ENCODE results near the gene IGHMBP2. TPM values are rescaled to one million over a fixed set of nuclear protein-coding genes. Genes with fewer than 3 reads are reported as not detected.
A peak's percentile ranks its signal among the peaks of the same experiment; 100 is the strongest.

Gene IGHMBP2
- total RNA-seq, 2 experiments from 2014 or later = 29.4 to 31.1 TPM

GRCh38 chr11:68956142-68956541, 52.5 kb downstream of the IGHMBP2 start:
- intact Hi-C loops (cut with micrococcal nuclease) = no loop called here
- H3K4me1 Mint-ChIP-seq (ENCODE audit: low read depth) = peaks cover 2% of the 10 kb centered on the region
- CTCF ChIA-PET = no interaction called here
- no peaks in the 10 kb centered on the region for H3K9me3 Mint-ChIP-seq
- peak; percentile 17 for DNase-seq
- no peaks in the 10 kb centered on the region for H3K27me3 Mint-ChIP-seq (ENCODE audit: low read depth)
- no peak overlapping the region for H3K4me3 Mint-ChIP-seq
- no peaks in the 10 kb centered on the region for H3K36me3 Mint-ChIP-seq (ENCODE audit: low read depth)
- no peak overlapping the region for H3K27ac Mint-ChIP-seq

DNA sequence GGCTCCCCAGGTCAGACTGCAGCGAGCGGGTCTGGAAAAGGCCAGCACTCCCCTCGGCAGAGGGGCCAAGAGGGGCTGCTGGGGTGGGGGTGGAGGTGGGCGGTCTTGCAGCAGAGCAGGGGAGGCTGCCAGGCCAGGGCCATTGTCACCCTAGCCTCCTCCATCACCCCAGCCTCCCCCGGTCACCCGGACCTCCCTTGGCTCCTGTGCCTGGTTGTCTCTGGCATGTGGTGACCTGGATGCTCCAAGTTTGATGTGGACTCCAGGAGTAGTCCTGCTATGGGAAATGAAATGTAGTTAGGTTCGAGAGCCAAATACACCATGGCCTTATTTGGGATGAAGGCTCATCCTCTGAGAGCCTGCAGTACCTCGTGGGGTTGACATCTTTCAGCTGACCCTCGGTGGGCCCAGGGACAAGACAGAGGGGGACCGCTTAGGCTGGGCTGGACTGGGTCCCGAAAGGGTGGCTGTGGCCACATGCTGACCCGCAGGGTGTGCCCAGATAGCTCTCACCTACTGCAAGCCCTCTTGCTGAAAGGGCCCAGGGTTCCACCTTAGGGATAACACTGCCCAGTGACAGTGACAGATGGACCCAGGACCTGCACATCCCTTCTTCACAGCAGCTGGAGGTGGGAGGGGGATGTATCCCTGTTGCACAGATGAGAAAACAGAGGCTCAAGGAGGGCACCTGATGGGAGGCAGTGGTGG, 53.0 kb downstream of the IGHMBP2 start:
- no peak for DNase-seq
- Mint-ChIP-seq H3K9me3 (no peaks in the 10 kb centered on the region), H3K4me1 (ENCODE audit: low read depth) (peaks cover 2% of the 10 kb centered on the region), H3K36me3 (ENCODE audit: low read depth) (no peaks in the 10 kb centered on the region), H3K4me3 (no peak overlapping the region), H3K27ac (no peak overlapping the region), H3K27me3 (ENCODE audit: low read depth) (no peaks in the 10 kb centered on the region)
- CTCF ChIA-PET = no interaction called here
- intact Hi-C loops (cut with micrococcal nuclease) = no loop called here

- Mint-ChIP-seq H3K36me3 (ENCODE audit: low read depth) (no peaks in the 10 kb centered on the region), H3K9me3 (no peaks in the 10 kb centered on the region), H3K4me1 (ENCODE audit: low read depth) (peaks cover 9% of the 10 kb centered on the region), H3K4me3 (no peak overlapping the region), H3K27ac (no peak overlapping the region), H3K27me3 (ENCODE audit: low read depth) (no peaks in the 10 kb centered on the region)
- CTCF ChIA-PET = no interaction called here
- intact Hi-C loops (cut with micrococcal nuclease) = no loop called here
- DNase-seq = no peak
Observed at GRCh38 chr11:68958211-68958610, 54.5 kb downstream of the IGHMBP2 start.

- DNase-seq = no peak
- no peaks in the 10 kb centered on the region for H3K36me3 Mint-ChIP-seq (ENCODE audit: low read depth)
- intact Hi-C loops (cut with micrococcal nuclease) = no loop called here
- H3K27ac Mint-ChIP-seq = no peak overlapping the region
- no peak overlapping the region for H3K4me3 Mint-ChIP-seq
- peaks cover 13% of the 10 kb centered on the region for H3K4me1 Mint-ChIP-seq (ENCODE audit: low read depth)
- H3K27me3 Mint-ChIP-seq (ENCODE audit: low read depth) = no peaks in the 10 kb centered on the region
- H3K9me3 Mint-ChIP-seq = no peaks in the 10 kb centered on the region
- CTCF ChIA-PET = no interaction called here
Observed at GRCh38 chr11:68959465-68960293, 56.0 kb downstream of the IGHMBP2 start.

DNA sequence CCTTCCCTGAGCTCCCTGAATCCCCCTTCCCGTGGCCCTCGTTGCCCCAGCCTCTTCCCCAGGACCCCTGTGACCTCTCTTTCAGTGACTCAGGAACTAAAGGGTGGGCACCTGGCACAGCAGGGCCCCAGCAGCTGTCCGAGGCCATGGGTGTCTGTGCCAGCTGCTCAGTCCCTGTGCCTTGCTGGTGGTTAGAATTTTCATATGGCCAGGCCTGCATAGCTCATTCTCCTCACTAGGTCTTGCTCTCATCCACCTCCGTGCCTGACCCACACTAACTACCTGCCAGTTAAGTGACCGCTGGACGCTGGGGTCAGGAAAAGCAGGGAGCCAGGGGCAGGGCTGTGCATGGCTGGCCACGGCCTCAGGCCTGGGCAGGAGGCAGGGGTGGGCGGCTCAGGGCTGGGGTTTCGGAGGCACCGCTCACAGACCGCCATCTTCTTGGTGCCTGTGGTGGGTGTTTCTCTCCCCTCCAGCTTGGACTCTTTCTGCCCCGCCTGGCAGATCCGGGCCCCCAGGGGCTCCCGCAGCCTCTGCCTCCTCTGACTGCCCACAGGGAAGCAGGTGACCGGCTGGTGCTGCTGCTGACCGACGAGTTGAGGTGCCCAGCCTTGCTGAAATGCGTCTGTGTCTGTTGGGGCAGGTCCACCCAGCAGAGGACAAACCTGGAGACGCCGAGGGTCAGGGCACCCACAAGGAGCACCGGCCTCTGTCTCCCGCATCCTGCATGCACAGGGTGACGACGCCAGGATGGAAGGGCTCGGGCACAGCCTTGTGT, 56.8 kb downstream of the IGHMBP2 start:
- Mint-ChIP-seq H3K36me3 (ENCODE audit: low read depth) (no peaks in the 10 kb centered on the region), H3K9me3 (no peaks in the 10 kb centered on the region), H3K4me1 (ENCODE audit: low read depth) (peaks cover 10% of the 10 kb centered on the region), H3K4me3 (no peak overlapping the region), H3K27me3 (ENCODE audit: low read depth) (no peaks in the 10 kb centered on the region), H3K27ac (no peak overlapping the region)
- intact Hi-C loops (cut with micrococcal nuclease) = no loop called here
- no peak for DNase-seq
- CTCF ChIA-PET = no interaction called here

- CTCF ChIA-PET = no interaction called here
- DNase-seq = no peak
- no peaks in the 10 kb centered on the region for H3K27me3 Mint-ChIP-seq (ENCODE audit: low read depth)
- H3K4me1 Mint-ChIP-seq (ENCODE audit: low read depth) = peaks cover 17% of the 10 kb centered on the region
- no peak overlapping the region for H3K27ac Mint-ChIP-seq
- H3K9me3 Mint-ChIP-seq = no peaks in the 10 kb centered on the region
- intact Hi-C loops (cut with micrococcal nuclease) = no loop called here
- H3K36me3 Mint-ChIP-seq (ENCODE audit: low read depth) = no peaks in the 10 kb centered on the region
- H3K4me3 Mint-ChIP-seq = no peak overlapping the region
Observed at GRCh38 chr11:68961245-68961644, 57.6 kb downstream of the IGHMBP2 start.

DNA sequence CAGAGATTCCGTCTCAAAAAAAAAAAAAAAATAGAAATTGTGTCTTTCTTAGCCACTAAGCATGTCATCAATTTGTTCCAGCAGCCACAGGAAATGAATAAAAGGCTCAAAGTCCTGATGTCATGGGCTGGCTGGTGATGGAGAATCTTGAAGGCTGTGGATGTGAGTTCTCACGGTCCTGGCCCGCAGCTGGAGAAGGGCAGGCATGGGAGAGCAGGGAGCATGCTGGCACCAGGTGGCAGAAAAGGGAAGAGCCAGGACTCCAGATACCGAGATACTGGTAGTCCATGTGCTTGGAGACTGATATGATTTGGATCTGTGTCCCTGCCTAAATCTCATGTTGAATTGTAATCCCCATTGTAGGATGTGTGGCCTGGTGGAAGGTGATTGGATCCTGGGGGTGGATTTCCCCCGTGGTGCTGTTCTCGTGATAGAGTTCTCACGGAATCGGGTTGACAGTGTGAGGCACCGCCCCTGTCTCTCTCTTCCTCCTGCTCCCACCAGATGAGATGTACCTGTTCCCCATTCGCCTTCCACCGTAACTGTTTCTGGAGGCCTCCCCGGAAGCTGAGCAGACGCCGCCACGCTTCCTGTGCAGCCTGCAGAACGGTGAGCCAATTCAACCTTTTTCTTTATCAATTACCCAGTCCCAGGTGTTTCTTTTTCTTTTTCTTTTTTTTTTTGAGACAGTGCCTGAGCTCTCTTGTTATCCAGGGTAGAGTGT, 59.0 kb downstream of the IGHMBP2 start:
- Mint-ChIP-seq H3K27me3 (ENCODE audit: low read depth) (no peaks in the 10 kb centered on the region), H3K4me1 (ENCODE audit: low read depth) (peaks cover 18% of the 10 kb centered on the region), H3K4me3 (peak overlapping the region; percentile 53), H3K36me3 (ENCODE audit: low read depth) (no peaks in the 10 kb centered on the region), H3K9me3 (no peaks in the 10 kb centered on the region), H3K27ac (peak overlapping the region; percentile 60)
- intact Hi-C loops (cut with micrococcal nuclease) = no loop called here
- CTCF ChIA-PET = interaction anchor here (0.6 to 0.8 kb wide), 3 partner anchors 138 to 714 kb away, joined by 3 read pairs; no protein-coding TSS in a partner anchor
- peak; percentile 51 for DNase-seq

DNA sequence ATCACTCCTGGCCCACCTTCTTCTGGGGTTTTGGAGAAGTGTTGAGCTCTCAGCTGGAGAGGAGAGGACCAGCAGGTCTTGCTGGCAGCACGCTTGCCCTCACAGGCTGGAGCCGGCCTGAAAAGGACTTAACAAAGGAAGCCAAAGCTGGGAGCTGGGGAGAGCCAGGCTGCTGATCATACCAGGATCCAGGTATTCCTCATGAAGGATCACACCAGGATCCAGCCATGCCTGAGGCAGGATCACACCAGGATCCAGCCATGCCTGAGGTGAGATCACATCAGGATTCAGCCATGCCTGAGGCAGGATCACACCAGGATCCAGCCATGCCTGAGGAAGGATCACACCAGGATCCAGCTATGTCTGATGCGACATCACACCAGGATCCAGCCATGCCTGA, 60.1 kb downstream of the IGHMBP2 start:
- intact Hi-C loops (cut with micrococcal nuclease) = no loop called here
- Mint-ChIP-seq H3K9me3 (no peaks in the 10 kb centered on the region), H3K27me3 (ENCODE audit: low read depth) (no peaks in the 10 kb centered on the region), H3K27ac (no peak overlapping the region), H3K4me3 (no peak overlapping the region), H3K4me1 (ENCODE audit: low read depth) (peaks cover 18% of the 10 kb centered on the region), H3K36me3 (ENCODE audit: low read depth) (no peaks in the 10 kb centered on the region)
- no peak for DNase-seq
- CTCF ChIA-PET = no interaction called here

DNA sequence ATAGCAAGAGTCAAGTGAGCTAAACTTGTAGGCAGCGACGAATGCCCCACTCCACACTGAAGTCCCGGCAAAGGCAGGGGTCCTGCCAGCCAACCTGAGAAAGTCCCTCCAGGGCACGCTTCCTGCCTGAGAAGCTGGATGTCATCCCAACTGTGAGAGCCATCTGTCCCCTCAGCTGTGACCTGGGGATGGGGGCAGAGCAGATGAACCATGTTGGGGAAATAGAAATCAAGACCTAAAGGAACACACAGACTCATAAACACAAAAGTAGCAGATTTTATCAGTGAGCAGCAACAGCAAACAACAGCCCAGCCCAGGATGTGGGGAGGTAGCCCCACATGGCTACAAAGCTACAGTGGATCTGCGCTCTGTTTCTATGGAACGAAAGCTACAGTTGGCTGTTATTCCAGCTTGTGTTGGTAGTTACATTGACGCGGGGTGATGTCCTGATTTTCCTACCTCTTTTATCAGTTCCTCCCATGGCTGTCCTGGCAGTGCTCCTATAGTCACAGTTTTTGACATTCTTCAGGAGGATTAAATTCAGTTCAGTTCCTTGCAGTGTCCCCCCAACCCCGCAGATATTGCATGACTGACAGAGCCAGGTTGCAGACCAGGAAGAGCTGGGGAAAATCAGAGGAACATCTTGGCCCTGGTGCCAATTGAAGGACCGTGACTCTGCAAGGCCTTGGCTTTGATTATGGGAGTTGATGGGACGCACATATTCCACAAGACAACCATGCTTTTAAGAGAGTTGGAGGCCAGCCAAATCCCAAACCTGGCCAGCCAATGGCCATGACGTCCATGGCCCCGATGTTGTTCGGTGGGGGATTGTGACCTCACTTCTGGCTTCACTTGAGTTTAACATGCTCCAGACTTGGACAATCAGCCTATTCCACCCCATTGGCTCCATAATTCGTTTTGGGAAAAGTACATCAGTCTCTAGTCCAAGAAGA, 62.5 kb downstream of the IGHMBP2 start:
- peaks cover 18% of the 10 kb centered on the region for H3K4me1 Mint-ChIP-seq (ENCODE audit: low read depth)
- no peak overlapping the region for H3K4me3 Mint-ChIP-seq
- no peaks in the 10 kb centered on the region for H3K9me3 Mint-ChIP-seq
- CTCF ChIA-PET = interaction anchor here (1.1 kb wide), 1 partner anchor 704 kb away, joined by 3 read pairs; no protein-coding TSS in a partner anchor
- H3K27me3 Mint-ChIP-seq (ENCODE audit: low read depth) = peaks cover 1% of the 10 kb centered on the region
- no peak for DNase-seq
- no peak overlapping the region for H3K27ac Mint-ChIP-seq
- intact Hi-C loops (cut with micrococcal nuclease) = no loop called here
- no peaks in the 10 kb centered on the region for H3K36me3 Mint-ChIP-seq (ENCODE audit: low read depth)

DNA sequence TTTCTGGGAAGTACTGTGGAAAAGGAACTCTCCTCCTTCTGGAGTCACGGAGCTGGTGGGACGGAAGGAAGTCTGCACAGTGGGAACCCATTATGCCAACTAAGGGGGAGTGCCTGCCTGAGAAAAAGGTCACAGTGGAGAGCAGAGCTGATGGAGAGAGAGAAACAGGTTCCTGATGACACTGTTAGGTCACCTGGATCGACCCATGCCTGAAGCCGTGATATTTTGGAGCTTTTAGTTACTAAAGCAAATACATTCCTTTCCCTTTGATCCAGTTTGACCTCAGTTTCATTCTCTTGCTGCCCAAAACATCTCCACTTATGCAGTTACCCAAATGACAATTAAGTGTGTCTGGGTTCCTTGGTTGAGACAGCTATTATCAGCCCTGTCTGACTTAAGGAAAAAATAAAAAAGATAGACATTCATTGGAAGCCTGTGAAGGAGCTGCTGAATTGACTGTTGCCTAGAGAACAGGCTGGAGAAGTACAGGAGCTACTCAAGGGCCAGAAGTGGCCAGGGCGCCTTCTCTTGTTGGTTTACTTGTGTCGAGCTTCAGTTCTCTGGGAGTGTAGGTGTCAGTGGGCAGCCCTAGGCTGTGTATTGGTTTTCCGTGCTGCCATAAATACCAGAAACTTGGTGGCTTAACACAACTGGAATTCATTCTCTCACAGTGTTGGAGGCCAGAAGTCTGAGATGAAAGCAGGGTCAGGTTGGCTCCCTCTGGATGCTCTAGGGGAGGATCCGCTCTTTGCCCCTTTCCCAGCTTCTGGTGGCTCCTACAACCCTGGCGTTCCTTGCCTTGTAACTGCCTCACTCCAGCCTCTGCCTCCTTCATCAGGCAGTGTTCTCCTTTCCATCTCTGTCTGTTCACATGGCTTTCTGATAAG, 63.4 kb downstream of the IGHMBP2 start:
- H3K27ac Mint-ChIP-seq = no peak overlapping the region

More for the DNA sequence above, 63.4 kb downstream of the IGHMBP2 start:
- Mint-ChIP-seq H3K36me3 (ENCODE audit: low read depth) (no peaks in the 10 kb centered on the region), H3K4me1 (ENCODE audit: low read depth) (peaks cover 18% of the 10 kb centered on the region), H3K4me3 (no peak overlapping the region), H3K27me3 (ENCODE audit: low read depth) (peaks cover 1% of the 10 kb centered on the region), H3K9me3 (no peaks in the 10 kb centered on the region)
- CTCF ChIA-PET = interaction anchor here (0.7 to 1.1 kb wide), 2 partner anchors 331 to 703 kb away, joined by 3 read pairs; no protein-coding TSS in a partner anchor
- no peak for DNase-seq
- intact Hi-C loops (cut with micrococcal nuclease) = no loop called here
